Inflammatory macrophage treated with lipopolysaccharide for 4 hours (primary cell): ENCODE results near the gene CYB561A3.

ENCODE experiments used
- DNase-seq: peaks from one replicate; pipeline ENCODE4 v3.0.0-alpha.2; 2020

Gene CYB561A3

DNA sequence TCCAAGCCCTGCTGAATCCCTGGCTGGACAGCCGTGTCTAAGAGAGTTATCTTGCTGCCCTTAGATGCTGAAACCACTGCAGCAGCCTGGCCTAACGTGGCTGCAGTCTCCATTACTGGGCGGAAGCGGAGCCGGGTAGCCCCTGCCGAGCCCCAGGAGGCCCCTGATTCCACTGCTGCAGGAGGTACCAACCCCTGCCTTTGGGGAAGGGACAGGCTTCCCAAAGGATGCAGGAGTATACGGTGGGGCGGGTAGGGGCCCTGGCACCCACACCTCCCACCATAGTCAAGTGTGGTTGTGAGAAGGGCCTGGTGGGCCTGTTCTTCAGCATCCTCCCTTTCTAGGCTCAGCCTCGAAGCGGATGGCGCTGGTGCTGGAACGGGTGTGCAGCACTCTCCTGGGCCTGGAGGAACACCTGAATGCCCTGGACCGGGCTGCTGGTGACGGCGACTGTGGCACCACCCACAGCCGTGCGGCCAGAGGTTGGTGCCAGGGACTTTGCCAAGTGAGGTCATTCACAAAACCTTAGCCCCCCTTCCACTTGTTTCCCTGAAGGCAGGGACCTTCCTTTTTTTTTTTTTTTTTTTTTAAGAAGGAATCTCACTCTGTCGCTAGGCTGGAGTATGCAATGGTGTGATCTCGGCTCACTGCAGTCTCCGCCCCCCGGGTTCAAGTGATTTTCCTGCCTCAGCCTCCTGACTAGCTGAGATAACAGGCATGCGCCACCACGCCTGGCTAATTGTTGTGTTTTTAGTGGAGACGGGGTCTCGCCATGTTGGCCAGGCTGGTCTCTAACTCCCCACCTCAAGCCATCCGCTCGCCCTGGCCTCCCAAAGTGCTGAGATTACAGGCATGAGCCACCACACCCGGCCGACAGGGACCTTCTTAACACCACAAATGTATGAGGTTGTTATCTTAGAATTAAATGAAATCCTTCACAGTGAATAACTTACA is 17.6 kb downstream of the CYB561A3 start:
- DNase-seq = no peak

DNA sequence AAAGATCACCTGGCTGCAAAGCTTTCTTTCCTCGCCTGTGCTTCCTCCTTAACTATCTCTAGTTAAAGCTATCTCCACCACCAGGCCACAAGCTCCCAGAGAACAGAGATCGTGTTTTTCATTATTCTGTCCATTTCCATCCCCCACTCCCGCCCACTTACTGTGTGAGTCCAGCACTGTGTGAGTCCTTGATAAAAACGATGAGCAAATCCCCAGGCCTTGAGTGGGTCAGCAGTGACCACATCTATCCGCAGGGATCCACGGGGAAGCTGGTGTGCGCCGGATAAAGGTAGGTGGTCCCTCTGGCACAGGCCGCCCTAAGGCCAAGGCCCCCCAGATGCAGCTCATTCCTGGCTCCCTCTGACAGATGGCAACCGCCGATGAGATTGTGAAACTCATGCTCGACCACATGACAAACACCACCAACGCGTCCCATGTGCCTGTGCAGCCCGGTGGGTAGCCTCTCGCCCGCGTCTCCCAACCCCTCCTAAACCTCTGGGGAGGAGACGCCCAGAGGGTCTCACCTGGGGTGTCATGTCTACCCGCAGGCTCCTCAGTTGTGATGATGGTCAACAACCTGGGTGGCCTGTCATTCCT is 19.4 kb downstream of the CYB561A3 start:
- DNase-seq = no peak

DNA sequence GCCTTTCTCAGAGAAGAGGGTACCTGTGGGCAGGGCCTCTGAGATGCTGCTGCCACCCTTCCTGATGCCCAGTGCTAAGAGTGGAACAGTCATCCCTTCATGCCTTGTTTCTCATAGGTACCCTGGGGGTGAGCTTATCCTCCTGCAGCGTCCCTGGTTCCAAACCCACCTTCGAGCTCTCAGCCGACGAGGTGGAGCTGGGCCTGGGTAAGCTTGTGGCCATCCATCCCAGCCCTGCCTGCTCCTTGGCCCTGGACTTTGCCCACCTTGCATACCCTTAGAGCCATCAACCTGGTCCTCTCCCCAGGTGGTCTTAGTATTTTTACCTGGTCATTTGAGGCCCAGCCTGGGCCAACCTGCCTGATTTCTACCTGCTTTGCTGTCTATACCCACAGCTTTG is 20.0 kb downstream of the CYB561A3 start:
- no peak for DNase-seq

GRCh38 chr11:61340979-61341378 is 20.7 kb downstream of the CYB561A3 start:
- peak; percentile 53 for DNase-seq

GRCh38 chr11:61339490-61339878 is 22.2 kb downstream of the CYB561A3 start:
- no peak for DNase-seq

GRCh38 chr11:61338783-61339489 is 22.7 kb downstream of the CYB561A3 start:
- DNase-seq = no peak

DNA sequence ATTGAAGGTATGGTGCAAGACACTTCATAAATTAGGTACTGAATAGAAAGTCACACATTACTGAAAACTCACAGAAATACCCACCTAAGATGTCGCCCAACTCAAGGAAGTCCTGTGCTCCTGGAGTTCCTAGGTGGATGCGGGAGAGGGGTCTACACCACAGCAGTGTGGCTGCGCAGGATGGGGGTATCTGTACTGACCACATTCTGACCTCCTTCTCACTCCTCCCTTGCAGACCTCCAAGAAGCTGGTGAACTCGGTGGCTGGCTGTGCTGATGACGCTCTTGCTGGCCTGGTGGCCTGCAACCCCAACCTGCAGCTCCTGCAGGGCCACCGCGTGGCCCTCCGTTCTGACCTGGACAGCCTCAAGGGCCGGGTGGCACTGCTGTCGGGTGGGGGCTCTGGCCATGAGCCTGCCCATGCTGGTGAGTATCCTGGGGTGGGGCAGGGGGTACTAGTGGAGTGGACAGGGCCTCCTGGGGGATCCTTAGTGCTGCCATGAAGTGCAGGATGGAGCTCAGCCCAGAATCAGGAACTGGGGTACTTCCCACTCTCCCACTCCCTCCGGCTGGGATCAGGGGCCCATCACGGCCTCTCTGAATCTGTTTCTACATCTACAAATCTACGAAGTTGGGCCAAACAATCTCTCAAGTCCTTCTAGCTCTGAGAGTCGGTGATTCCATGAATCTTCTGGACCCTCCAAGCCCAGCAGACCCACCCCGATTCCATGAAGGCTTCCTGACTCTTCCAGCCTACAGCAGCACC is 23.8 kb downstream of the CYB561A3 start:
- peak; percentile 19 for DNase-seq

GRCh38 chr11:61336171-61336935 is 25.3 kb downstream of the CYB561A3 start:
- peak; percentile 64 for DNase-seq

GRCh38 chr11:61335355-61335710 is 26.3 kb downstream of the CYB561A3 start:
- DNase-seq = no peak

GRCh38 chr11:61334434-61335354 is 27.0 kb downstream of the CYB561A3 start:
- no peak for DNase-seq

DNA sequence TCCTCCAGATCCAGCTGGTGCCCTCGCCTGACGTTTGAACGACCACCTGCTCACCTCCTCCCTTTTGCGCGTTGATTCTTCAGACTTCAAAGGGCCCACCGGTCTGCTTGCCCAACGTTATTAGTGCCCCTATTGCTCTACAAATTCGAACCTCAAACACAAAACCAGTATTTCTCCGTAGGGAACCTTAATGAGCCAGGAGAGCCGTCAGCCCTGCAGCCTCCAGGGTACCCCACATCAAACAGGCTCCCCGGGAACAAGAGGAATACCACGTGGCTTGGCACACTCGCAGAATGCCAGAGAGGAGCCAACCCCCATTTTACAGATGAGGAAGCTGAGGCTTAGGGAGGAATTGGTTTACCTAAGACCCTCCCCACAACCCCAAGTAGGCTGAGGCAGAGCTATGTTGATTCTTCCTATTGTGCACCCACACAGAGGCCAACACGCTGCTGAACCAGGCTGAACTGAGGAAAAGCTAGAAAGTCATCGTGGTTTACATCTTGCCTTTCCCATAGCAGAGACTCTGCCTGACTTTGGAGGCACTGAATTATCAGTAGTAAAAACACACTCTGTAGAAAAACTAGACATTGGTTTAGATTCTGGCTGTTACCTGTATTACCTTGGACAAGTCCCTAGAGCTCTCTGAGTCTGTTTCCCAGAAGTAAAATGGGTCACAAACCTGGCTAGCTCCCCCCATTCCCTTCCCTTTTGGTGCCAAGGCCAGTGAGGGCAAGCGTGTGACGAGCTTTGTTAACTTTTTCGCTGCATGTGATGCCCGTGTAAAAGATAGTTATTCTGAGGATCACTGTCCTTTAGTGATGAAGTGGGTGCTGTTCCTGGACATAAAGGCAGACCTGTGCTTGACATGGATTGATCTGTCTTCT is 27.9 kb downstream of the CYB561A3 start:
- no peak for DNase-seq

GRCh38 chr11:61332797-61333549 is 28.7 kb downstream of the CYB561A3 start, which contains the start of the genes DDB1 and TKFC:
Gene DDB1, minus strand, starts transcription at chr11:61333105. Its CDS starts 137 bp downstream, at chr11:61332968.
Gene TKFC, plus strand, starts transcription at chr11:61333228. Its CDS starts 1,501 bp downstream, at chr11:61334729.
- peak; percentile 86 for DNase-seq

DNA sequence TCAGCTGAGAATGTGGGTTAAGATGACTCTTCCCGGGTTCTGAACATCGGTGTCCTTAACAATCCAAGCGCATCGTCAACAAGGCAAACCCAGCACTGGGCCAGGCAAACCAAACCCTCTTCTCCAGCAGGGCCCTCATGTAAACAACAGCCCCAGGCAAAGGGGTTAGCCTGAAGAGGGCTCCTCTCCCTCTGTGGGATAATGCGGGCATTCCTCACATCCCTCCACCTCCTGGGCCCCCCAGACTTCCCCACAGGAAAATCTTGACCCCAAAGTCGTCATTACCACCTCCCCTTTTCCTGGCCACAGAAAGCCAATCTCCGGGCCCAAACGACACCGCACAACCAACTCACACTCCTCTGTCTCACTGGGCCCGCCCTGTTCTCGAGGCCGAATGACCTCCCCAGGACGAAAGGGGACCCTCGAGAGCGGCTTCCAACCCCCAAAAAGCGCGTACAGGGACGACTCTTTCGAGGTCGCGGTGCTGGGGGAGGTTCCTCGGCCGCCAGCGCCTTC is 29.3 kb downstream of the CYB561A3 start:
- DNase-seq = peak; percentile 17

DNA sequence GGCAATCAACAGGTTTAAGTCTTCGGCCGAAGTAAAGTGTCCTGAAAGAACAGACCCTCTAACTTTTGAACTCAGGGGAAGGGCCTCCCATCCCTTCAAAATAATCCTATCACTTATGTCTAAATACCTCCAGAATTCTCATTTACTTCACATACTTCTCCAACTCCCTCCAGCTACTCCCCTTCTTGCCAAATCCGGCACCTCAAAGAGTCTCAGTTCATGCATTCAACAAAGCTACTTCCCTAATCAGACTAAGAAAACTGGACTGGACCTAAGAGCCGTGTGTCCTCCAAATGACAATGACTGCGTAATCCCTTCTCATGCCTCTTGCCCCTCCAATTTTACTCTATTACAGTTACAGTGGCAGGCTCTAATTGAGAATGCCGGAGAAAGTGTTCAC is 30.0 kb downstream of the CYB561A3 start:
- DNase-seq = peak; percentile 67

DNA sequence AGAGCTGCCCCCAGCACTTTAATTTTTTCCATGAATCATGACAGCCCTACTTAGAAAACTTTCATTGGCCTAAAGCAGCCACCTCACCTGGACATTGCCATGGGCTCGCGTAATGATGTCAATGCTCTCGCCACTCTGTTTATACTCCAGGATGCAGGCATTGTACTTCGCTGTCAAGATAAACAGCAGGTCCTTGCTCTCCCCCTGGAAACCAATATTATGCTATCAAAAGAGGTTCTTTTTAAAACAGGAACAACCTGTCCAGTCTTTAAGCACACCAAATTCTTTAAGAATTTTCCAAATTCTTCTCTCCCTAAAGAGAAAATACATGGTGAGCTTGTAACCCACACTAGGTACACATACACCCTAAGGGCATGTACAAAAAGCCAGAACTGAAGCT is 31.8 kb downstream of the CYB561A3 start:
- DNase-seq = no peak

- DNase-seq = no peak
Measured at GRCh38 chr11:61328351-61328750, 33.3 kb downstream of the CYB561A3 start.

GRCh38 chr11:61327669-61328071 is 34.0 kb downstream of the CYB561A3 start:
- no peak for DNase-seq

- no peak for DNase-seq
Measured at GRCh38 chr11:61325649-61326414, 35.9 kb downstream of the CYB561A3 start.
